HG02981 (cell line): ENCODE results near the gene IFRD2.
"Not testable (repeated sequence)": the region's sequence is repeated elsewhere in the genome, so short reads cannot be mapped to it uniquely, and the experiment has no call there.

Source experiments
- ATAC-seq: cut with Tn5 transposase; IDR thresholded peaks from one replicate; pipeline ENCODE4 v1.9.1; 2021; ENCODE audit warnings: mild to moderate bottlenecking, moderate library complexity; ENCODE audit not compliant: unreplicated experiment

IFRD2 gene

GRCh38 chr3:50255251-50255615, 37.0 kb downstream of the IFRD2 start:
- ATAC-seq = no peak

DNA sequence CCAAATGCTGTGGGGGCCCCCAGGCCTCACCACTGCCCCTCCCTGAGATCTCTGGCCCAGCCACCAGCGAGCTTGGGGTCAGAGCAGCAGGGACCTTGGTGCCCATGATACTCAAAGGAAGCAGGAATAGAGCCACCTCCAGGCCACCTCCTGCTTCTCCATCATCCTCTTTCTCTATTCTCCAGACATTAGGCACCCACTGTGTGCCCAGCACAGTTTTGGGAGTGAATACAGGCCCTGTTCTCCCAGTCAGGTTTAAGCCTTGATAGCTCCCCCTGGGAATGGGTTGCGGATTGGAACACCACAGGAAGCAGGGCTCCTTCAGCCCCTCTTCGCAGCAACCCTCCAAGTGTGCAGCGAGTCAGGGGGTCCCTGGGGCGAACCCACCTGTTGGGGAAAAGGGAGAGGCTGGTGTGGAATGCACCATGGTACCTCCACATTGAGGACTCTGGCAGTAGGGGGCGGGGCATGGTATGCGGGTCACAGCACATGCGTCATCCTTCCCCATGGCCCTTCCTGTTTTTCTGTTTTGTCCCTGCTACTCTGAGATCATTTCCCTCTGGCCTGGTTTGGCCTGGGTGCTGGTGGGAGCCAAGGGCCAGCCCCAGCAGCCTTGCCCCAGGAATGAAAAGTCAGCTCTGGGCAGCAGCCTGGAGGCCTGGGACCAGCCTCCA, 37.5 kb downstream of the IFRD2 start:
- no peak for ATAC-seq

DNA sequence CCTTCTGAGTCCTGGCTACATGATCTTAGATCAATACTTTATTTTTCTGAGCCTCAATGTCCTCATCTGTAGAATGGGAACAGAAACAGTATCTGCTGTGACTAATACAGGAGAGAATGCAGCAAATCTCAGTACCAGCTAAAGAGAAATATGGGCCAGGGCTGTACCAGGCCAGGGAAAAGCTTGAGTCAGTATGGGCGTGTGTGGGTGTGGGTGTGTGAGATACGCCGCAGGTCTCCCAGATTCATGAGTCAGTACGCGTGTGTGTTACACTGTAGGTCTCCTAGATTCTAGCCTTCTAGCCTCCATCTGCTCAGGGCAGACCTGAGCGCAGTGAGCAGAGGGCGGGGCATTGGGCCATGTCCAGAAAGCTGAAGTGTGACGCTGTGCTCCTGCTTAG, 41.0 kb downstream of the IFRD2 start:
- no peak for ATAC-seq

GRCh38 chr3:50250514-50250913, 41.7 kb downstream of the IFRD2 start:
- no peak for ATAC-seq

DNA sequence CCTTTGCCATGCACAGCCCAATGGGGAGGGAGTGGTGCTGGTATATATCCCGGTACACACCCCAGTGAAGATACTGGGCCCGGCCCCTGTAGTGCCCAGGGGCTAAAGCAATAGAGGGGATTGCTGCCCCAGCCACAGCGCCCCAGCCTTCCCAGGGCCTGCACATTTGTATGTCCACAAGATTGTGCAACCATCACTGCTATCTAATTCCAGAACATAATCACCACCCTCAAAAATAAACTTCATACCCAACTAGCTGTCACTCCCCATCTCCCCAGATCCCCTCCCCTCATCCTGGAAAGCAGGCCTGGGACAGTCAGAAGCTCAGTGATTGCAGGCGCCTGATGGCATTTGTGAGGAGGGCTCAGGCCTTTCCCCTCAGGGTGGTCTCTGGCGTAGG, 42.8 kb downstream of the IFRD2 start:
- ATAC-seq = no peak

GRCh38 chr3:50248387-50248786, 43.8 kb downstream of the IFRD2 start:
- ATAC-seq = no peak

DNA sequence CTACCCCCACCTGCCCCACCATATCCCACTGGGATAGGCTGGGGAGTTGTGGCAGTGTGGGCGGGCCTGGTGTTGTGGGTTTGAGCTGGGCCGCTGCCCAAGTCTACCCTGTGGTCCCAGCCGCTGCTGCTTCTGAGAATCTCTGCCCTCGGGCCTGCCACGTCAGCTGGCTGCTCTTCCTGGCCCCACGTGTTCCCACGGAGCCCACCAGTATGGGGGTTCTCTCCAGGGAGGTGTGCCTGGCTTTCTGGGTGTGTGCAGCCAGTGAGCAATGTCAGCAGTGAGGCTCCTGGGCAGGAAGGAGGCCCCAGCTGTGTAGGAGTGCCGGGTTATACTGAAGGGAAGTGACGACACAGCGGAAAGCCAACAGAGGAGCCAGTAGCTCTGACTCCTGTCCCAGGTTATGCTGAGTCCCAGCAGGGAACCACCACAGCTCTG, 45.7 kb downstream of the IFRD2 start:
- peak; percentile 59 for ATAC-seq

GRCh38 chr3:50245831-50246516, 46.3 kb downstream of the IFRD2 start:
- ATAC-seq = peak; percentile 60

DNA sequence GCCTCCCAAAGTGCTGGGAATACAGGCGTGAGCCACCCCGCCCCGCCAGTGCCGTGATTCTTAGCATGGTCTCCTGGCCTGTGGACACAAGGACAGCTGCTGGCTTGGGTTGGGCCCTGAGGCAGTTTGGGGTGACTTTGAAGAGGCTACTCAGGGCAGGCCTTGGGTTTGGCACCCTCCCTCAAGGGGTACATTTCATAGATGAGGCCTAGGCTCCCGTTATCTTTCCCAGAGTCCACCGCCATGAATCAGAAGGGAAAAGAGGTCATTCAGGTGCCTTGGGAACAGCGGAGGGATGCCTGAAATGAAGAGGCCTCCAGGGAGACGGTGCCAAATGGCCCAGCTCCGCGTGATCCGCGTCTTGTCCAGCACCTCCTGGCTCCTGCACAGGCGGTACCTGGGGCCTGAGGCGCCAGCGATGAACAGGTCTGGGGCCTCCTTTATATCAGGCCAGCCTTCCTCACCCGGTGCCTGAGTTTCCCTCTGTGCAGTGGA, 46.9 kb downstream of the IFRD2 start:
- ATAC-seq = no peak

DNA sequence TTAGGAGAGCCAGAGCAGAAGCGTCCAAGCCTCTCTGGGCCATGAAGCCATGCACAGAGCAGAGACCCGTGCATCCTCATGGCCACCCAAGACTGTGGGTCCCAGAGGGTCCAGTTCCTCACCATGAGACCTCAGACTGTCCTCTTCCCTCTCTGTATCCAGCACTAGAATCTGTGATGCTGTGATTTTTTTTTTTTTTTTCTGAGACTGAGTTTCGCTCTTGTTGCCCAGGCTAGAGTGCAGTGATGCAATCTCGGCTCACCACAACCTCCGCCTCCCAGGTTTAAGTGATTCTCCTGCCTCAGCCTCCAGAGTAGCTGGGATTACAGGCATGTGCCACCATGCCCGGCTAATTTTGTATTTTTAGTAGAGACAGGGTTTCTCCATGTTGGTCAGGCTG, 47.4 kb downstream of the IFRD2 start:
- ATAC-seq = not testable (repeated sequence)

DNA sequence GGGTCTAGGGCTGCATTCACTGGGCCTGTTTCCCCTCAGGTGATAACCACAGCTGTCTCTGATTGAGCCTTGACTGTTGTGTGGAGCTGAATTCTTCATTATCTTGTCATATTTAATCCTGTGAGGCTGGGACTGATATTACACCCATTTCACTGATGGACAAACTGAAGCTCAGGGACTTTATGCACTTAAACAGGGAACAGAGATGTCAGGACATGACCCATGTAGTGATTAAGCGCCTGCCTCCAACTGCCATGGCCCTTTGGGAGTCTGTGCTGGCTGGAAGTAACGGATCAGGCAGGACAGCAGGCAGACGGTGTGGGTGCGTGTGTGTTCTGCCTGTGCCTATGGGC, 48.7 kb downstream of the IFRD2 start:
- no peak for ATAC-seq

GRCh38 chr3:50242851-50243542, 49.2 kb downstream of the IFRD2 start:
- no peak for ATAC-seq

GRCh38 chr3:50242381-50242770, 49.9 kb downstream of the IFRD2 start:
- no peak for ATAC-seq

DNA sequence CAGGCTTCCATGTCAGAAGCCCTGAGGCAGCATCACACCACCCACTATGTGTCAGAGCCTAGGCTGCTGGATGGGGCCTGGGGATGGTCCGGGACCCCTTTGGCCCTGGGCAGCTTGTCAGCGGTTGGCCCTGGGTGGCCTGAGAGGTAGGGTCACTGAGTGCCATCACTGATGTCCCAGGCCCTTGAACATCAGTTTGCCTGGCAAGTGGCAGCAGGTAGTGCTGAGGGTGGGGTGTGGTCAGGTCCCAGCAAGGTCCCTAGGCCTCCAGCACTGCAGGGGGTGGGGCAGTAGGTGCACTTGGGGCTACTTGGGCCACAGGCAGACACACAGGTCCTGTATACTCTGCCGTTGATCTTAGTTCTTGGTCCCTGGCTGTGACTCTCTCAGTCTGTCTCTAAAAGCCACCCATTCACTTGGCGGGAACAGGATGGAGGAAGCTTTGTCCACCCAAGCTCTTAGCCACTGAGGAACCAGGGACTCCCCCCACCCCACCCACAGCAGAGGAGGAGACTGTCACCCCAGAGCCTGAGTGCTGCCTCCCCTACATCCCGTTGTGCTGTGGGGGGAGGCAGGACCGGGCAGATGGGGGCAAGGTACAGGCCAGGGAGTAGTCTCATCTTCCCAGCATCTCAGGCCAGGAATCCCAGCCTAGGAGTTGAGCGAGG, 50.4 kb downstream of the IFRD2 start:
- no peak for ATAC-seq

GRCh38 chr3:50241163-50241562, 51.1 kb downstream of the IFRD2 start:
- no peak for ATAC-seq

DNA sequence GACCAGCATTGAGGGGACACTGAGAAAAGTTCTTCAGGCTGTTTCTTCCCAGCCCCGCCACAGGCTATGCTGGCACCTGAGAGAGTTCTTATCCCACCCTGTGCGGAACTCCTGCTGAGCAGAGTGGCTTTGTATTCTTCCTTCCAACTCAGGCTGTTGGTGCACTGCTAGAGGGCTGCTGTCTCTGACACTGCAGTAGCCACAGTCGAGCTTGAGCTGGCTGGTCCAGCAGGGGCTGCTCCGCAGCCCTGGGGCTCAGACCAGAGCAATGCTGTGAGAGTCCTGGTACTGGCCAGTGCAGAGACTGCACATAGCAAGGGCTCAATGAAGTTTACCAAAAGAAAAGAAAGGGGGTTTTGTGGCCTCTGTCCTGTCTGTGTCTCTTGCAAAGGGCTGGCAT, 52.6 kb downstream of the IFRD2 start:
- ATAC-seq = no peak

DNA sequence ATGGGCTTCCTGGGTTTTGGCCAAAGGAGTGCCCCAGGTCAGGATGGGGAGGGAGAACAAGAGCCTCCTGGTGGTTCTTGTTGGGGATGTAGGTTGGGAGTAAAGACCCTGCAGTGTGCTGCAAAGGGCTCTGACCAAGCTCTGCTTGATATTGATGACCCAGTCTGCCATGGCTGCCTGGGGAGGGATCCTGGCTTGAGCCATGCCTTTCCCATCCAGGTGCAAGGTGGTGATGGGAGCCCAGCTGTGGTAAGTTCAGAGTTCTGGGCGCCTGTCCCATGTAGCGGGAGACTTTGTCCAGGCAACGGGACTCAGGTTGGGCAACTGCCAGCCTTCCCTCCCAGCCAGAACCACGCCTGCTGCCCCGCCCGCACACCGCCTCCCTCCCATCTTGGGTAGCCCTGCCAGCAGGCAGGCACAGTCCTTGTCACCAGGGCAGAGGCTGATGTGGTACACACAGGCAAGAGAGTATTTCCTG, 53.6 kb downstream of the IFRD2 start:
- no peak for ATAC-seq

- ATAC-seq = peak; percentile 31
Measured at GRCh38 chr3:50237754-50238548, 54.3 kb downstream of the IFRD2 start.
